NCI-H510A (cell line): ENCODE data around the gene C1QTNF5.
"Not testable (repeated sequence)": the region's sequence is repeated elsewhere in the genome, so short reads cannot be mapped to it uniquely, and the experiment has no call there.

Experiments used
- DNase-seq: peaks from one replicate; lab custom pipeline; 2025; lab: John Stamatoyannopoulos, UW

Gene C1QTNF5, protein sequence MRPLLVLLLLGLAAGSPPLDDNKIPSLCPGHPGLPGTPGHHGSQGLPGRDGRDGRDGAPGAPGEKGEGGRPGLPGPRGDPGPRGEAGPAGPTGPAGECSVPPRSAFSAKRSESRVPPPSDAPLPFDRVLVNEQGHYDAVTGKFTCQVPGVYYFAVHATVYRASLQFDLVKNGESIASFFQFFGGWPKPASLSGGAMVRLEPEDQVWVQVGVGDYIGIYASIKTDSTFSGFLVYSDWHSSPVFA

DNA sequence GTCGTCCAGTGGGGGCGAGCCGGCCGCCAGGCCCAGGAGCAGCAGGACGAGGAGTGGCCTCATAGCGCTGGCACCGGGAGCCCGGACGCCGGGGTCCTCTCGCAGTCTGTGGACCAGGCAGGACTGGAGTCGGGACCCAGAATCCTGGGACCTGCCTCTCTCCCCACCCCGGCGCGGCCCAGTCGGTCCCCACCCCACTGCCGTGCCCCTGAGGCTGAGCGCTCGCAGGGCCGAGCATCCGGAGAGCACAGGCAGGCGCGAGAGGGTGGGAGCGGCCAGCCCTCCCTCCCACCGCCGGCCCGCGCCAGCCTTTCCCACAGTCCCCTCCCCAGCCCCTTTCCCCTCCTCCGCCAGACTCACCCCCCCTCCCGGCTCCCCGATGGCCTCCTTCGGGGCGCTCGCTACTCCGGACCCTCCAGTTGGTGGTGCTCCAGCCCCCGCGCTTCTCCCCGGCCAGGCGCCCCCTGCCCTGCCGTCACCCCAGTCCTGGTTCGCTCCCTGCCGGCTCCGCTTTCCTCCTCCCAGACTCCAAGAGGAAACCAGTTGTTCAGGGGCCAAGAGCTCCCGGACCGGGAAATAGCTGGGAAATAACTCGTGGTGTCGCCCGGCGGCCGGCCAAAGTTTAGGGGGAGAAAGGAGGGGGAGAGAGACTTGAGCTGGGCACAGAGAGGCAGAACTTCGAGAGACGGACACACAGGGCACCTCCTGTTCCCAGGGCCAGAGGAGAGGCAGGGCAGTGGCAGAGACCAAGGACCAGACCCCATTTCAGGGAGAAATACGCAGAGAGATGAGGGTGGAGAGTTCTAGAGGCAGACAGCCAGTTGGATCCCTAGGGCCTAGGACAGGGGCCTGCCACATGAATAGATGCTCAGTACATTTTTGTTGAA is at the start of gene C1QTNF5:
C1QTNF5 (minus strand) TSS at position 549 of the 887 bp plus-strand sequence; CDS start at position 63, 486 bp downstream.
- no peak for DNase-seq

DNA sequence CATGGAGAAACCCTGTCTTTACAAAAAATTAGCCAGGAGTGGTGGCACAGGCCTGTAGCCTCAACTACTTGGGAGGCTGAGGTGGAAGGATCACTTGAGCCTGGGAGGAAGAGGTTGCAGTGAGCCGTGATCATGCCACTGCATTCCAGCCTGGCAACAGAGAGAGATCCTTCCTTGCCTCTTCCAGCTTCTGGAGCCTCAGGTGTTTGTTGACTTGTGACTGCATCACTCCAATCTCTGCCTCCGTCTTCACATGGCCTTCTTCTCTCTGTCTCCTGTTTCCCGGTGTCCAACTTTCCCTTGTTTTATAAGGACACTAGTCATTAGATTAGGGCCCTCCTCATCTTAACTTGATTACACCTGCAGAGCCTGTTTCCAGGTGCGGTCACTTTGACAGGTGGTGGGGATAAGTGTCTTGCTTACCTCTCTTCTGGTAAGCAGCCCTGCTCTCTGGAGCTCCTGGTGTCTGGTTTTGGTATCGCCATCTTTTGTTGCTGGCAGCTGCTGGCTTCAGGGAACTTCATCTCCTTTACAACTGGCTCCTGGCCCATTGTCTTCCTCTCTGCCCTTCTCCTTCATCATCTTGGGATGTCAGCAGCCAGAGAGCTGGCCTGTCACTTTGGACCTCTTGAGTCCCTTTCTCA is 49.0 kb upstream of the C1QTNF5 start:
- peak; percentile 79 for DNase-seq

DNA sequence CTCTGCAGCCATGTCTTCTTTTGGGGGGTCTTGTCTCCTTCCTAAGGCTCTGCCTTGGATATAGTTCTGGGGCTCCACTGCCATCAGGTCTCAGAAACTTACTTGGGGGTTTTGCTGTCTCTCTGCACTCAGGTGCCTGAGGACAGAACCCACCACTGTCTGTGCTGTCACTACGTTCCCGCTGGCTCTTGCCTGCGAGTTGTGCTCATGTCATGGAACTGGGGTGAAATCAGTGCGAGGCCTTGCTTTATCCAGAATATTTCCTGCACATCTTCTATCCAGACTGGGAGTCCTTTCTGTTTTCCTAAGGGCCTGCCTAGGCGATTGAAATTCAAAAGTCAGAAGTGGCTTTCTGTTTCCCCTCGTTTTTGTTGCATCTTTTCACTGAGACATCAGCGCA is 47.4 kb upstream of the C1QTNF5 start:
- DNase-seq: no peak

DNA sequence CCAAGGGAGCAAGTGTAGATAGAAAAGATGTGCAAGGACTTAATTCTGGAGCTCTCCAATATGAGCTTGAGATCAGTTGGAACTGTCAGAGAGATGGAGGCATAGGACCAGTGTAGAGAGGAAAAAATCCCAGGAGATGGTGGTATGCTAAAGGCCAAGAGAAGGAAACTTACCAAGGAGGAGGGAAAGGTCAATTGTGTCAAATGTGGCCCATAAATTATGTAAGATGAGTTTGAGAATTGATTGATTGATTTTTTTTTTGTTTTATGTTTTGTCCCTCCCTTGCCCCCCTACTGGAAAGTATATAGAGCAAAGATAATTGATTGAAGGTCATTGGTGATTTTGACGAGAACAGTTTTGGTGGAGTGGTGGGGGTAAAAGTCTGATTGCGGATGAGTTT is 43.6 kb upstream of the C1QTNF5 start:
- no peak for DNase-seq

DNA sequence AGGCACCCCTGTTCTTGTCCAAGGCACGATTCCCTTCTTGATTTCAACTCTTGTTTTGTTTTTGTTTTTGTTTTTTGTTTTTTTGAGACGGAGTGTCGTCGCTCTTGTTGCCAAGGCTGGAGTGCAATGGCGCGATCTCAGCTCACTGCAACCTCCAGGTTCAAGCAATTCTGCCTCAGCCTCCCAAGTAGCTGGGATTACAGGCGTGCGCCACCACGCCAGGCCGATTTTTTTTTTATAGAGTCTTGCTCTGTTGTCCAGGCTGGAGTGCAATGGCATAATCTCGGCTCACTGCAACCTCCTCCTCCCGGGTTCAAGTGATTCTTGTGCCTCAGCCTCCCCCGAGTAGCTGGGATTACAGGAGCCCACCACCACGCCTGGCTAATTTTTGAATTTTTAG is 41.8 kb upstream of the C1QTNF5 start:
- not testable (repeated sequence) for DNase-seq

DNA sequence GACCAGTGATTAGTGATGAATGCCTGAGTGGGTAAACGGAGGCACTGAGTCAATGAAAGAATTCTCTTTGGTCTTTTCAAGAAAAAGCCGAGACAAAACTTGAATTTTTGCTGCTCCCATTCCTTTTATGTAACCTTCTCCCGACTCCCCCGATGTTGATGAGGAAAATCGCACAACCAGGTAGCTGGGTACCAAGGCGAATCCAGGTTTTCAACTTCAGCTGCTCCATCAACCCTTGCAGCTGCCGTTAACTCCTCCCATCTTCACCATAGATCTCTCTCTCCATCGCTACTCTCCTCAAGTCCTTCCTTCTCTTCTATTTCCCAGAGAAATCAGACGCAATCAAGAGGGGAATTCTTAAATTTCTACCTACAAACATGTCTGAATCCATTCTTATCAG is 41.4 kb upstream of the C1QTNF5 start:
- no peak for DNase-seq

DNA sequence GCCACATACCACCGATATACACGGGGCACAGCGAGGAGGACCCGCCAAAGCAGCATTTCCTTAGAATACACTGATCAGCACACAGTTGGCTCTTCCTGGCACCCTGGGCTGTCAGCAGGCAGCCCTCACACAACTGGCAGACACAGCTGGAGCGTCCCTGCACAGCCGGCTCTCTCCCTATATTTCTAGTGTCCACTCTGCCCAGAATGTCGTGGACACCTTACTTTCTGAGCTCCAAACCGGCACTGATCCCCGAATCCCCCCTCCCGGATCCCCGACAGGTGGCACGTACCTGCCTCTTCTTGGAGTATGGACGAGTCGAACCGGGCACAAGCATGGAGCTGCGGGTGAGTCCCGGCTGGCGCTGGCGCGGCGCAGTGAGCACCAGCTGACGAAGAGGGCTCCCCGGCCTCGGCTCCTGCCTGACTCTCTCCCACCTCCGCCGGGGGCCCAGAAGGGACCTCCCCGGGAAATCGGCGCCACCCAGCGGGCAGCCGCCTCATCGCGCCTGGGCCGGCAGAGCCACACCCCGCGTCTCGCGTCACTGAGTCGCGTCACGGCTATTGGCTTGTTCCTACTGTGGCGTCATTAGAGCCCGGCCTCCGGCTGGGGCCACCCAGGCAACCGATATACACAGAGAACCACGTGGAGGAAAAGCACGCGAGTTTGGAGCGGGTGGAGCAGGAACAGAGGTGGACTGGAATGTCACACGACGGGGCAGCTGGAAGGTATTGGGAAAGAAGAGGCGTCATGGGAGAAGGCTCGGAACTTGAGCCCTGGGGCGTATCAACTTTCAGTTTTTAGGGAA is 40.7 kb upstream of the C1QTNF5 start, which contains the start of gene USP2:
USP2 (minus strand) TSS at position 510 of the 808 bp plus-strand sequence. CDS start 8,210 bp downstream, outside the sequence.
- DNase-seq: peak; percentile 93

DNA sequence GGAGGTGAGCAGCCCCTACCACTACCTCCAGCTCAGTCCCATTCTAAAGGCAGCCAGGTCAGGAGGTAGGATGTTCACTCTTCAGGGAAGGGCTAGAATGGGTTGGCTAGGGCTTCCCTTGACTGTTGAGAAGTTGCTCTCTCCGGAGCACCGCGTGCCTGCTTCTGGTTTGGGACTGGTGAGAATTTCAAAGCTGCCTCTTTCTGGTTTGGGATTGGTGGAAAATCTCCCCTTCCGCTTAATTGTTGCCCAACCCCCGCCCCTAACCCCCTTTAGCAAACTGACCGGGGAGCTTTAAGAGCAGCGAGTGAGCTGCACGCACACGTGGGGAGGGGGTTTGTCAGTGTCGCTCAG is 40.1 kb upstream of the C1QTNF5 start:
- no peak for DNase-seq

DNA sequence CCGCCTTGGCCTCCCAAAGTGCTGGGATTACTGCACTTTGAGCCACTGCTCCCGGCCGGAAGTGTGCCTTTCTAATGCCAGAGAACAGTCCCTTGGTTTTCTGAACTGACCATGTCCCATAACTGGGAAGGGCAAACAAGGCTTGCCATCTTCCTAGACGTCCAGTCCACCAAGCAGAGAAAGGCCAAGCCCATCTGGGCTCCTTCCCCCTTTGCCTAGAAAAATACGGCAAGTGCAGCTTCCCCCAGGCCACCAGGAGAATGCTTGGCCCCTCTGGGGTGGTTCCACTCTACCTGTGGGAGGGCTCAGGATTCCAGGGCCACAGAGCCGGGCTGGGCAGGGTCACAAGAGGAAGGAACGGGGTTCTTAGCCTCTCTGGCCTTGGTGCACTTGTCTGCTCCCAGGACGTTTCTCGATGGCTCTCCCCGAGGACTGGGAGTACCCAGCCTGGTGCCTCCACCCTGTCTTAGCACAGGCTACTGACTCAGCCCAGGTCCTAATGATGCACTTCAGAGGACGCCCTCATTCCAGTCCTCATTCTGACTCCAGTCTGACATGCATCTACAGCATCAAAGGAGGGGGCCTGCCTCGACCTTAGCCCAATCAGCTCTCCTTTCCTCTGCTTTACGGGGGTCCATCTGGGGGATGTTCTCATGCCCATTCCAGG is 39.6 kb upstream of the C1QTNF5 start:
- no peak for DNase-seq

DNA sequence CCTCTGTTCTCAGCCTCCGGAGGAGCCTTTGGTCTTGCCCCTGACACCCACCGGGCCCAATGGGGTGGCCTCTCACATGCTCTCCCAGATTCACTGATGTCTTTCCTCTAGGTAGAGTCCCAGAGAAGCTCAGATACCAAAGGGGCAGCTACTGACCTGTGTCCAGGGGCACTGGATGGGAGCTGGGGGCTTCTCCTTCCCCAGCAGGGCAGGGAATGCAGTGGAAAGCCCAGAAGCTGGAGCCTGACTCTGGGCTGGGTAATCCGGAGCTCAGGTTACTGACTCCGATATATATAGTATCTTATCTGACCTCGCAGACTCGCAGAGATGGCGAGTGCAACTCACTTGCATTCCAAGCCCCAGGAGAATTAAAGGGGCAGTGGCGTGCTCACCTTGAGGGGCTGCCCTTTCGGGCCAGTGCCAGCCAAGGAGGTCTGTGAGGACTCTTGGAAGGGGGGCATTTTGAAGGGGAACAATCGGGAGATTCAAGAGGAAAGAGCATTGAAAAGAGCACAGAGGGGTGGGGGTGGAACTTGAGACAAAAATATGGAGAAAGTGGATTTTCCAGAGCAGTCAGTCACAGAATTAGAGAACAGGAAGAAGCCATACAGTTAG is 38.3 kb upstream of the C1QTNF5 start:
- DNase-seq: no peak

DNA sequence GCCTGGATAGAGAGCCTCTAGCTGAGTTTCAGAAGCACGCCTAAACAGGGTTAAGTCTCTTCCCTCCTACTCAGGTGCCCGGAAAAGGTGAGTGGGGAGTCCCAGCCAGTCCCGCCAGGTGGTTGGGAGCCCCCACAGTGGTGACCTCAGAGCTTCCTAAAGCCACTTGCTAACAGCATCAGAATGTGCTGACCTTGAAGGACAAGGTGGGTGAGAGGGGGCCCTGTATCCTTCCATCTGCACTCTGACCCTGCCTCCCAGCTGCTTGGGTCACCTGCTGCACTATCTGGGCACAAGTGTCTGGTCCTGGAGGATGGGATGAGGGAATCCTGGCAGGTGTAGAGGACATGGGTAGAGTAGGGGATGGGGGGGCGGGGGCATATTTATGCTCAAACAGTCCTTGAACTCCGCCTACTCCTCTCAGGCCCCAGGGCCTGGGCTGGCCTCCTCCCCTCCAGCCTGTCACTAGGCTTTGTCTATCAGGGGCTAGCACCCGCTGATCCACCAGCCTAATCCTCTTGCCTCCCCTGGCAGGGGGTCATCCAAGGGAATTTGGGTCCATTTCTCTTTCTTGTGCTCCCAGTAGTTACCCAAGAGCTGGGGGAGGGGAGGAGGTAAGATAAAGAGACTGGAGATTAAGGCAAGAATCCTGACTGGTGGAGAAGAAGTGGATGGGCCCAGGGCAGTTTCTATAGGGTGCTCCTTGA is 37.4 kb upstream of the C1QTNF5 start:
- no peak for DNase-seq

DNA sequence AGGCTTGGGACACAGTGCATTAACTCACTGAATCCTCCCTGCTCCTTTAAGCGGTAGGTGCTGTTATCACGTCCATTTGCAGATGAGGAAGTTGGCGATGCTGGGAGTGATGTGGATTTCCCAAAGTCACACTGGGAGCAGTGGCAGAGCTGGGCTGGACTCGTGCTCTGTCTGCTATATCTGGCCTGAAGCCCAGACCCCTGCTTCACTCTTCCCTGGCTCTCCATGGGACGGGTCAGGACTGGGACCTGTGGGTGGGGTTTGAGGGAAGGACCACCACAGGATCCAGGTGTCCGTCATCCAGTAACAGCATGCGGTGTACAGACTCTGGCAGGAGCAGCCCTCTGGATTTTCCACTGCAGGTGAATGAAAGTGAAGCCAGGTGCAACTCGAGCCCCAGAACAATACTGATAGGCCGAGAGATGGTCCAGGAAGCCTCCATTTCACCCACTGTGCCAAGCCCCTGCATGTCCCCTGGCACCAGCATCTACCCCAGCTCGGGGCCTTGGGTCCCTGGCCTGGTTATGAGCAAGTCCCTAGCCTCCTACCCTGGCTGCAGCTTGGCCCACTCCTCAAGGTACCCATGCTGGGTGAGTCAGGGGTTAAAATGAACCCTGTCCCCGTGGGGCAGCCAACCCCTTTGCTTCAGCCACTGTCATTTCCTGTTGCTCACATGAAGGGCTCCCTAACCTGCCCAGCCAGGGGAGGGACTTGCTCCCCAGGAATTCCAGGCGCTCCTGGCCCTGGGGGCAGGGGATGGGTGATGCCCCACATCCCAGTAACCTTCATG is 36.6 kb upstream of the C1QTNF5 start:
- no peak for DNase-seq

DNA sequence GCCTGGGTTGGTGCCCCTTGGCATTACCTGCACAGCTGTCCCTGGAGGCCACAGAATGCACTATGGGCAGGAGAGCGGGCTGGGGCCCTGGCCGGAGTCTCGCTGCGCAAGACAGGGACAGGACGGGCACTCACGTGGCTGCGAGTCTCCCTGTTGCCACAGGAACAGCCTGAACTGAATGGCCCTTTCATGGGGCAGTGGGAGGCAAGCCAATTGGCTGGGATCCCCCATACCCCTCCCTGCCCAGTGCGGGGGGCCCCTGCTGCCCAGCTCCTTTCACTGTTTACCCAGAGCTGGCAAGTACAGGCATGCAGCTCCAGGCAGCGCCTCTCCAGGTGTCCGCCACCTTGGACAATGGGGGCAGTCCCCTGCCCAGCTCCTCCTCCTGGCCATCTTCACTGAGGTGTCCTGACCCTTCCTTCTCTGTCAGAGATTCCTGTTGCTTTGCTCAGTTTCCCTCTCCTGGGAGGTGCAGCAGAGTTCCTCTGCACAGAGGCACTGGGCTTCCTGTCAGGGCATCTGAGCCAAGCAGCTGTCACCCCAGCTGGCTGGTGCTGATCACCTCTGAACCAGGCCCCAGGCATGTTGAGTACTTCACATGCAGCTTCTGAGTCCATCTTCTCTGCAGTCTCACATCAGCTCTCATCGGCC is 35.6 kb upstream of the C1QTNF5 start:
- peak; percentile 71 for DNase-seq

DNA sequence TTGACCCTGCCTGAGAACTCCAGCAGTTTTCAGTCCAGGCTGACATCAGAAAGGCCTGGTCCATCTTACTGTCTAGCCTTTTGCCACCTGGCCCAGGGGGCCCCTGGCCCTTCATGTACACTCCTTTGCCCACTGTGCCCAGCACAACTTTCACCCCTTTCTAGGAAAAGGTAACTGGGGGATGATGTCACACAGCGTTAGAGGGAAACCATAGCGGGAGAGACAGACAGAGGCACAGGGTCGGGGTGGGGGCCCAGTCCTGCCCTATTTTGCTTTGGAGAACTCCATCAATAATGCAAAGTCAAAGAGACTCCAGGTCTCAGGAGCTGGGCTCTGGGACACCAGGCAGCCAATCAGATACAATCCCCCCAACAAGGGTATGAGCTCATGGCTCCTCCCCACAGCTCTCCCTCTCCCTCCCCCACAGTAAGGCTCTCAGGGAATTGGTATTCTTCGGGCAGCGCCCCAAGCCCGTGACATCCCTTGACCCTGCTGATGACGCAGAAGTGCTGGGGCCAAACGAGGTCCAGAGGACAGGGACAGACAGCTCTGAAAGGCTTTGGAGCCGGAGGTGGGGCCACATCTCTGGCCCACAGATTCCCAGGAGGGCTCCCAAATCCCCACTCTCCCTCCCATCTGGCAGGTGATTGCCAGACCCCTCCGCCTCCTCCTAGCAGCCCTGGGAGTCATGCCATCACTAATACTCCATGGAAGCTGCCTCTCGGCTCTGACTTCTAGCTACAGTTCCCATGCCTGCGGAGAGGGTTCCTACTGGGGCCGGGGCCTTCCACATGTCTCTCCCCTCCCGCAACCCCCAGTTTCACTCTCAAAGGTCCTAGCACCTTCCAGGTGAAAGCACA is 34.9 kb upstream of the C1QTNF5 start:
- DNase-seq: no peak

DNA sequence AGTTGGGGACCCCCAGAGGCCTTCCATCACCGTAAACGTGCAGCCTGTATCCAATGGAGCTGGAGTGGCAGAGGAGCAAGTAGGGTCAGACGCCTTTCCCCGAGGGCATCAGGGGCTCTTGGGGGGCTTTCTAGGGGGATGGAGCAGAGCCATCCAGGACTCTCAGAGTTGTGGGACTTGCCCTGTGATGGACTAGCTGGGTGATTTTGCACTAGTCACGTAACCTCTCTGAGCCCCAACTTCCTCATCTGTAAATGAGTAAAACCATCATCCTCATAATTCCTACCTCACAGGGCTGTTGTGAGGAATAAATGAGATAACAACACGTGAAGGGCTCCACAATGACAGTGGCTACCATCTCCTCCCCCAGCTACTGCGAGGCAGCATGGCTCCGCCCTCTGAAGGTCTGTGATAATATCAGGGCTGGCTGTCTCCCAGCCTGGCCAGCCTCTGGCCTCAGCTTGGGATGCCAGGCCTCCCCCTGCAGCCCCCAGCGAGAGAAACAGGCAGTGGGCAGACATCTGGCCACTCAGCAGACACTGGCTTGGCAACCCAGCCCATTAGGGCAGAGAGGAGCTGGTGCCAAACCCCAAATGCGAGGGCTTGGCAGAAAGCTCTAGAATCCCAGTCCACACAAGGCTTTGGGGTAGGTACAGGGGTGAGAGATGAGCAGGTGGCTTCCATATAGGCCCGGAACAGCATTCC is 34.1 kb upstream of the C1QTNF5 start:
- no peak for DNase-seq

DNA sequence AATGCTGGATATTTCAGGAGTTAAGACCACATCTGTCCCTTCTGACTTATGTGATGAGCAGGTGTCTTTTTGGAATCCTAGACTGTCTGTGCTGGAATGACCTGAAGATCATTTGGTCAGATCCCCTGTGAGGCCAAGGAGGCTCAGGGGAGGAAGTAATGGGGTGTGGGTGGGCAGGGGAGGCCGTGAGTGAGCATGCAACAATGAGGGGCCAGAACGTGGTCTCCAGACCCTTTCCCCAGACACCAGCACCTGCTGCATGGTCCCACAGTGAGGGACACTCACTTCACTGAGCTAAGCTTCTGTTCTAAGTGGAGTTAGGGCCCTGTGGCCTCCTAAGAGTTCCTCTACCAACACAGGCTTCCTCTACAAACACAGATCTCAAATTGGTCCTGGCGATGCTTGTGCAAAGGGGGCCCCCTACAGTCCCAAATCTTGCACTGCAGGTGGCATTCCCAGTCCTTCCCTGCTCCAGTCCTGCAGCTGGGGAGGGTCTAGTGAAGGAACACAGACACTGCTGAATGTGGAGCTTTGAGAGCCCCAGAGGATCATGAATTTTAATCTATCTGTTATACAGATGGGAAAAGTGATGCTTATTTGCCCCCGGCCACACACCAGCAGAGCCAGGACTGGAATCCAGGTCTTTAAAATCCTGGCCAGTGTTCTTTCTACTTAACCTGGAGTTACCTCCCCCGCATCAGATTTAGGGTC is 33.4 kb upstream of the C1QTNF5 start:
- peak; percentile 47 for DNase-seq
